Loucy (cell line): ENCODE measurements around the gene CERK.

Source experiments
- H2AFZ ChIP-seq: fragments of 200-600 bp; sonication (generic); 2 replicates; pipeline ENCODE4 v1.6.0; 2016; ENCODE audit warnings: antibody characterized with exemption, mild to moderate bottlenecking, low read length, moderate library complexity
- H3F3A ChIP-seq: fragments of 200-600 bp; 2 replicates; pipeline ENCODE4 v1.6.0; 2016; ENCODE audit warnings: antibody characterized with exemption, low read depth, mild to moderate bottlenecking
- H3K27me3 ChIP-seq: fragments of 200-600 bp; sonication (generic); 2 replicates; pipeline ENCODE4 v1.6.1; 2014; ENCODE audit warnings: low read length, mild to moderate bottlenecking; ENCODE audit not compliant: insufficient read depth, poor library complexity, severe bottlenecking
- H3K36me3 ChIP-seq: fragments of 200-600 bp; sonication (generic); 2 replicates; pipeline ENCODE4 v1.6.1; 2016; ENCODE audit warnings: low read length; ENCODE audit not compliant: insufficient read depth
- H3K4me1 ChIP-seq: fragments of 200-600 bp; sonication (generic); 2 replicates; pipeline ENCODE4 v1.5.1; 2014; ENCODE audit warnings: low read length, mild to moderate bottlenecking; ENCODE audit not compliant: insufficient read depth, poor library complexity, severe bottlenecking
- H3K4me2 ChIP-seq: fragments of 200-600 bp; sonication (generic); 2 replicates; pipeline ENCODE4 v1.6.0; 2014; ENCODE audit warnings: antibody characterized with exemption, low read length, low read depth, mild to moderate bottlenecking; ENCODE audit not compliant: poor library complexity, severe bottlenecking
- H3K4me3 ChIP-seq: fragments of 200-600 bp; sonication (generic); 2 replicates; pipeline ENCODE4 v1.5.1; 2014; ENCODE audit warnings: low read length, mild to moderate bottlenecking, mixed read lengths; ENCODE audit not compliant: poor library complexity, severe bottlenecking
- H3K79me2 ChIP-seq: fragments of 200-600 bp; sonication (generic); 2 replicates; pipeline ENCODE4 v1.6.1; 2014; ENCODE audit warnings: low read length; ENCODE audit not compliant: insufficient read depth
- H3K9ac ChIP-seq: fragments of 200-600 bp; sonication (generic); 2 replicates; pipeline ENCODE4 v1.6.0; 2014; ENCODE audit warnings: mild to moderate bottlenecking, low read depth, low read length, moderate library complexity; ENCODE audit not compliant: poor library complexity, severe bottlenecking
- H3K9me2 ChIP-seq: fragments of 200-600 bp; sonication (generic); replicated peaks from 2 replicates; pipeline ENCODE4 v1.6.1; 2016; ENCODE audit warnings: low read depth, low read length, mixed read lengths
- H3K9me3 ChIP-seq: fragments of 200-600 bp; sonication (generic); 2 replicates; pipeline ENCODE4 v1.6.1; 2014; ENCODE audit warnings: mild to moderate bottlenecking, antibody characterized with exemption, low read length, low read depth; ENCODE audit not compliant: insufficient read depth
- H4K20me1 ChIP-seq: fragments of 200-600 bp; sonication (generic); 2 replicates; pipeline ENCODE4 v1.6.0; 2014; ENCODE audit warnings: antibody characterized with exemption, low read length, mild to moderate bottlenecking; ENCODE audit not compliant: insufficient read depth, poor library complexity, severe bottlenecking
- EZH2phosphoT487 ChIP-seq: fragments of 200-600 bp; IDR thresholded peaks from 2 replicates; pipeline ENCODE4 v1.6.1; 2018; ENCODE audit warnings: antibody characterized with exemption, mild to moderate bottlenecking, moderate library complexity, borderline replicate concordance
- TF ChIP-seq, protein P1 (sequence below): fragments of 200-600 bp; sonication (generic); conservative IDR thresholded peaks from 2 replicates; pipeline ENCODE4 v1.5.1; 2014; ENCODE audit warnings: mild to moderate bottlenecking, antibody characterized with exemption, low read length

The CERK gene

DNA sequence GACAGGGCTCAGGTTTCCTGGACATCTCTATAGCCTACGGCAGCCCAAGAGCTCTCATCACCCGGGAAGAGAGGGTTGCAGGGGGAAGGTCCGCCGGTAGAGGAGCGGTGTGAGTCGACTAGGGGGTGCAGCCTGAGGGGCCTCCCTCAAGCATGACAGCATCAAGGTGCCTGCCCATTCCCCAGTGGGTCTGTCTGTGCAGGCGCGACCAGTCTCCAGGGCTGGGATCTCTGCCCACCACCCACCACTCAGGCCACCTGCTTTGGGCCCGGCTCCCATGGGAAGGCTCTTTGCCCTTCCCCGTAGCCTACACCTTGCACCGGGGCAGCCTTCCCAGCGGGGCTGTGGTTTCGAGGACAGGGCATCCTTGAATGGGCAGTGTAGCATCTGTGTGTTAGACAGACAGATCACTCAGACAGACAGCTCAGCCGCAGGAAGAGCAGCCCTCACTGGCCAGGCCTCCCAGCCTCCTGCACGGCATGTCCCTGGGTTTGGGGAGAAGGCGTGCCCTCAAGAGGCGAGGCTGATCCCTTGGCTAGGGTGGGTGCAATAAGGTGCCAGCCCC lies 29.2 kb downstream of the CERK start:
- Histone ChIP-seq H2AFZ (no peak overlapping the region), H3K4me2 (no peak overlapping the region), H3K9me2 (no peaks in the 10 kb centered on the region), H3K9me3 (no peaks in the 10 kb centered on the region), H3K79me2 (no peaks in the 10 kb centered on the region), H3F3A (no peaks in the 10 kb centered on the region), H3K4me1 (no peaks in the 10 kb centered on the region), H4K20me1 (no peaks in the 10 kb centered on the region), H3K27me3 (no peaks in the 10 kb centered on the region), H3K4me3 (no peak overlapping the region), H3K36me3 (peaks cover 74% of the 10 kb centered on the region; the same call in 1 of the 2 replicates), H3K9ac (no peak overlapping the region)
- TF ChIP-seq, protein P1, sequence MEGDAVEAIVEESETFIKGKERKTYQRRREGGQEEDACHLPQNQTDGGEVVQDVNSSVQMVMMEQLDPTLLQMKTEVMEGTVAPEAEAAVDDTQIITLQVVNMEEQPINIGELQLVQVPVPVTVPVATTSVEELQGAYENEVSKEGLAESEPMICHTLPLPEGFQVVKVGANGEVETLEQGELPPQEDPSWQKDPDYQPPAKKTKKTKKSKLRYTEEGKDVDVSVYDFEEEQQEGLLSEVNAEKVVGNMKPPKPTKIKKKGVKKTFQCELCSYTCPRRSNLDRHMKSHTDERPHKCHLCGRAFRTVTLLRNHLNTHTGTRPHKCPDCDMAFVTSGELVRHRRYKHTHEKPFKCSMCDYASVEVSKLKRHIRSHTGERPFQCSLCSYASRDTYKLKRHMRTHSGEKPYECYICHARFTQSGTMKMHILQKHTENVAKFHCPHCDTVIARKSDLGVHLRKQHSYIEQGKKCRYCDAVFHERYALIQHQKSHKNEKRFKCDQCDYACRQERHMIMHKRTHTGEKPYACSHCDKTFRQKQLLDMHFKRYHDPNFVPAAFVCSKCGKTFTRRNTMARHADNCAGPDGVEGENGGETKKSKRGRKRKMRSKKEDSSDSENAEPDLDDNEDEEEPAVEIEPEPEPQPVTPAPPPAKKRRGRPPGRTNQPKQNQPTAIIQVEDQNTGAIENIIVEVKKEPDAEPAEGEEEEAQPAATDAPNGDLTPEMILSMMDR, result no peak
- TF ChIP-seq EZH2phosphoT487, result no peak

DNA sequence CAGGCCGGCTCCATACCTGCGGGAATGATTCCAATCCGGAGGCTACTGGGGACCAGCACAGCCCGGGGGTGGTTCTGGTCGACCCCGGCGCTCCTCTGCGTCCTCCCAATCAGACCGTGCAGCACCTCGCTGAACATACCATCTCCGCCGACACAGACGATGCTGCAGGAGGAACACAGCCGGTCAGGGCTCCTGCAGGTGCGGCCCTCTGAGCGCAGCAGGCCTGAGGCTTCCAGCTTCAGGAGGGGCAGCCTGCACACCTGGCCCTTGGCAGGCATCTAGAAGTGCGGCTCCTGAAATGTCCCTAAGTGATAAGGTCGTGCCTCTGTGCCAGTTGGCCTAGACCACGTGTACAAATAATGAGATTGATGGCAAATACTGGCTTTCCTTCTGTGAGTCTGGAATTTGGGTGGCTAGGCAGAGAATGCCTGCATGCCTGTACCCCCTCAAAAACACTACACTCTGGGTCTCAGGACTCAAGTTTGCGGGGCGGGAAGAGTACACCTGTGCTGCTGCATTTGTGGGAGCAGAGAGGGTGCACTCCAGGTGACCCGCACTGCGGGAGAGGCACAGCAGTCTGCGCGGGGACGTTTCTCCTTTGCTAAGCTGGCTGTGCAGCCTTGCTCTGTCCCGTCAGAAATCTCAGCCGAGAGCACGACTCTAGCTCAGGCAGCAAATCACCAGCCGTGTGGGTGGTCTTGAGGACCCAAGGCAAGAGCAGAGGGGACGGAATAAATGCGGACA lies 30.1 kb downstream of the CERK start:
- Histone ChIP-seq H3K4me1 (no peaks in the 10 kb centered on the region), H3K36me3 (peaks cover 80% of the 10 kb centered on the region; the same call in 1 of the 2 replicates), H3K4me2 (no peak overlapping the region), H2AFZ (no peak overlapping the region), H3K9ac (no peak overlapping the region), H3K9me3 (no peaks in the 10 kb centered on the region), H3K9me2 (no peaks in the 10 kb centered on the region), H4K20me1 (no peaks in the 10 kb centered on the region), H3K27me3 (no peaks in the 10 kb centered on the region), H3F3A (no peaks in the 10 kb centered on the region), H3K4me3 (no peak overlapping the region), H3K79me2 (no peaks in the 10 kb centered on the region)
- TF ChIP-seq EZH2phosphoT487, result no peak
- TF ChIP-seq, protein P1, result no peak

DNA sequence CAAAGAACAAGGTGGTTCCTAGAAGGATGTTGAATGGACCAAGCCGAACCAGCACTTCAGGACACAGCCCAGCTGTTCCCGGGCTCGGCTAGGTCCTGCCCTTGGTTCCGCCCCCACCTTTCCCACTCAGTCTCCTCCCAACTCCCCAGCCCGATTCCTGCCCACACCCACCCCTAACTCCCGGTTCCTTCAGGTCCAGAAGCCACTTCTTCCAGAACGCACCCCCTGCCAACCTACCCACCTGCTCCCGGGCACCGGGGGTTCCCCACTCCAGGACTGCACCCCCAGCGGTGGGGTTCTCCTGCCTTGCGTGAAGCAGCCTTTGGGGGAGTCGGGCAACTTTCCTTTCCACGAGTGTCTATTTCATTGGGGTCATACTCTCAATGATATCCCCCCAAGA lies 30.7 kb downstream of the CERK start:
- Histone ChIP-seq H3K27me3 (no peaks in the 10 kb centered on the region), H3K9ac (no peak overlapping the region), H3F3A (no peaks in the 10 kb centered on the region), H3K4me1 (no peaks in the 10 kb centered on the region), H3K9me2 (no peaks in the 10 kb centered on the region), H3K9me3 (no peaks in the 10 kb centered on the region), H4K20me1 (no peaks in the 10 kb centered on the region), H3K79me2 (no peaks in the 10 kb centered on the region), H2AFZ (no peak overlapping the region), H3K4me3 (no peak overlapping the region), H3K4me2 (no peak overlapping the region), H3K36me3 (peaks cover 83% of the 10 kb centered on the region; the same call in 1 of the 2 replicates)
- TF ChIP-seq, protein P1, result no peak
- no peak for TF ChIP-seq EZH2phosphoT487
